Measurements from ENCODE around the gene BEAN1.

GRCh38 chr16:66507731-66508239 lies 80.7 kb downstream of the BEAN1 start:
- no peak for TF ChIP-seq CTCF (IDR thresholded peaks at IDR 0.05; ENCODE audit: low read depth, low read length, poor library complexity, severe bottlenecking)
- no peak for TF ChIP-seq EZH2phosphoT487 (IDR thresholded peaks at IDR 0.05; ENCODE audit: borderline replicate concordance, low read length)

Measured in DOHH2 (cell line).